Activated T-cell treated with anti-CD3 and anti-CD28 coated beads, Interleukin-2, amount 50 U/mL, for 48 hours (primary cell): ENCODE results near the gene BEAN1.
"Not testable (repeated sequence)": the region's sequence is repeated elsewhere in the genome, so short reads cannot be mapped to it uniquely, and the experiment has no call there.

Source experiments
- DNase-seq, 2 experiments: peaks; one replicate each; pipeline ENCODE4 v3.0.0-alpha.2; 2020

BEAN1 gene

DNA sequence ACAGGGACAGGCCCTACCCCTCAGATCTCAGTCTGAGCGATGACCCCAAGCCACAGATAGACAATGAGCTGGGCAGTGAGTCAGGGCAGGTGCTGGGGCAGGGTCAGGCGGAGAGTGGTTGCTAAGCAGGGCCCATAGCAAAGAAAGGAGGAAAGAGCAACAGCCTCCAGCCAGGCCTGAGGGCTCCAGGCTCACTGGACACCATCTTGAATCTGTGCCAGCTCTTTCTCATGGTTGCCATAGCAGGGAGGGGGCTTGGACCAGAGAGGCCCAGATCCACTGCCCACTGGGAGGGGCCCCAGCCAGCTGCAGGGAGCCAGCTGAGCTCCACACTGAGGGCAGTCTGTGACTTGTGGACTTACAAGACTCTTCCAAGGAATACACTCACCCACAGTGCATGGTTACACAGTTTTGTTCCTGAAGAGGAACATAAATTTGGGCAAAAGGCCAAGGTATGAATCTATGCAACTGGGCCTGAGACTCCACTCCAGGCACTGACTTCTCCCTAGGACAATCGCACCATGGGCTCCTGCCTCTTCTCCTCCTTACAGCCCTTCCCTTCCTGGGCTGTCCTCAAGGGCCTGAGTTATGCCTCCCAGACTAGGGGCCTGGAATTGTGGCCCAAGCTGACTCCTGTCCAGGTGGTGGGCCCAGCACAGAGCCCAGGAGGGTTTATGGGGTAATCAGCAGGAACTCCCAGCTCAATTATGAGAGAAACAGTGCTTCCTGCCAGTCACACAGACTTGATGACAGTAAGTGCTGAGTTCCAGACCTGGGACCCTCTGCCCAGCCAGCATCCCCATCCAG, 59.9 kb downstream of the BEAN1 start:
- peak in 1 of 2 experiments; percentile 17 for DNase-seq

DNA sequence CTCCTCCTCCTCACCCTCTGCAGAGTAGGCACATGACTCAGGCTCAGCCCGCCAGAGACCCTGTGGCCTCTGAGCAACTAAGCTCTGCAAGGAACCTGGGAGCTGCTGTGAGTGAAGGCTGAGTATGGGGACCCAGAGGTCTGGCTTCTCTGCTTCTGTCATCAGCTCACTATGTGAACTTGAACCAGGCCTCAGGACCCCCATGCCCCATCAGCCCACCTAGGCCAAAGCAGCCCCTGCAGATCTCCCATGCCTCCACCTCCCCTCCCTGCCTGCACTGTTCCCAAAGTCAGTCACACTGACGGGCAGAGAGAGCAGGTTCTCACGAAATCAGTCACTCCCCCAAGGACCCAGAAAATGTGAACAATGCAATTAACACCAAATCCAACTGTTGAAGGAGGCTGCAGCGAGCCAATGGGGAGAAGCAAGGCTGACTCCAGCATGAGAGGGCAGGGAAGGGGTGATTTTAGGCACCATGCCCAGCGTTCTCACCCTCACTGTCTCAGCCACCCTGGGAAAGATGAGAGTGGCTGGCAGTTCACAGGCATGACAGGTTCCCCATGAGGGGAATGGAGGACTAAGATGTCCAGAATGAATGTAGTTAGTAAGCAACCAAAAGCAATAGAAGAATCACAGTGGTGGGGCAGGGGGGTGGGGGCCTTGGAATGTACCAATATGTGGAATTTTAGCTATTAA, 60.6 kb downstream of the BEAN1 start:
- peak in 1 of 2 experiments; percentile 8 for DNase-seq

DNA sequence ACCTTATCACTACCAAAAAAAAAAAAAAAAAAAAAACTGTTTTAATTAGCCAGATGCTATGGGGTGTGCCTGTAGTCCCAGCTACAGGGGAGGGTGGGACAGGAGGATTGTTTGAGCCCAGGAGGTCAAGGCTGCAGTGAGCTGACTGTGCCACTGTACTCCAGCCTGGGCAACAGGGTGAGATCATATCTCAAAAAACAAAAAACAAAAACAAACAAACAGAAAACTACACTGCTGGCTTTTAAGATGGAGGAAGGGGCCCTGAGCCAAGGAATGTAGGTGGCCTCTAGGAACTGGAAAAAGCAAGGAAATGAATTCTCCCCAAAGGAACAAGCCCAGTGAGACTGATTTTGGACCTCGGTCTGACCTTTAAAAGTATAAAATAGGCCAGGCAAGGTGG, 61.4 kb downstream of the BEAN1 start:
- DNase-seq, result no peak

DNA sequence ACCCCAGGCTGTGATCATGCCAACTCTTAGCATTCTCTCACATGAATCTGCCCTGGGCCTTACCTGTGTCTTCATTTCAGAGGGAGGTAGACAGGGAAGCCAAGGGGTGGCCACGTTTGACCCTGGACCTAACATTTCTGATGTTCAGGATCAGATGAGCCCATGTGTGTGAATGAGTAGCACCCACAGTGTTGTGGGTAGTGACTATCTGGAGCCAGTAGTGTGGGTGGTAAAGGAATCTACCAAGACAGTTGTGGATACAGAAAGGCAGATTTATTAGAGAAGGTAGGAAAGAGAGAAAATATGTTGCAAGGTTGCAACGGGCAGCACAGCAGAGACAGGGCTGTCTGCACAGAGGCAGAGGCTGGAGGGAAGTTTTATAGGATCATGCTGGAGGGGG, 62.3 kb downstream of the BEAN1 start:
- DNase-seq, result no peak

DNA sequence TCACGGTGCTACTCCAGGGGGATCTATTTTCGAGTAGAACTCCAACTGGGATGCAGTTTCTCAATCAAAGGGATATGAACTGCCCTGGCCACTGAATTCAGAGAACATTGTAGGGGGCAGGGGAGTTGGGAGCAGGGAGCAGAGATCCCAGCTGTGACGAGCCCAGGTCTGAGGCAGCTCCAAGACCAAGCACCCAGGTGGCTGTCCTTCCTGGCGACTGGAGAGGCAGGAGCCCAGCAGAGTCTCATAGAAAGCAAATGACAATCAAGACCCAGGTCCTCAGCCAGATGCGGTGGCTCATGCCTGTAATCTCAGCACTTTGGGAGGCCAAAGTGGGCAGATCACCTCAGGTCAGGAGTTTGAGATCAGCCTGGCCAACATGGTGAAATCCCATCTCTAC, 62.7 kb downstream of the BEAN1 start:
- DNase-seq, result no peak

DNA sequence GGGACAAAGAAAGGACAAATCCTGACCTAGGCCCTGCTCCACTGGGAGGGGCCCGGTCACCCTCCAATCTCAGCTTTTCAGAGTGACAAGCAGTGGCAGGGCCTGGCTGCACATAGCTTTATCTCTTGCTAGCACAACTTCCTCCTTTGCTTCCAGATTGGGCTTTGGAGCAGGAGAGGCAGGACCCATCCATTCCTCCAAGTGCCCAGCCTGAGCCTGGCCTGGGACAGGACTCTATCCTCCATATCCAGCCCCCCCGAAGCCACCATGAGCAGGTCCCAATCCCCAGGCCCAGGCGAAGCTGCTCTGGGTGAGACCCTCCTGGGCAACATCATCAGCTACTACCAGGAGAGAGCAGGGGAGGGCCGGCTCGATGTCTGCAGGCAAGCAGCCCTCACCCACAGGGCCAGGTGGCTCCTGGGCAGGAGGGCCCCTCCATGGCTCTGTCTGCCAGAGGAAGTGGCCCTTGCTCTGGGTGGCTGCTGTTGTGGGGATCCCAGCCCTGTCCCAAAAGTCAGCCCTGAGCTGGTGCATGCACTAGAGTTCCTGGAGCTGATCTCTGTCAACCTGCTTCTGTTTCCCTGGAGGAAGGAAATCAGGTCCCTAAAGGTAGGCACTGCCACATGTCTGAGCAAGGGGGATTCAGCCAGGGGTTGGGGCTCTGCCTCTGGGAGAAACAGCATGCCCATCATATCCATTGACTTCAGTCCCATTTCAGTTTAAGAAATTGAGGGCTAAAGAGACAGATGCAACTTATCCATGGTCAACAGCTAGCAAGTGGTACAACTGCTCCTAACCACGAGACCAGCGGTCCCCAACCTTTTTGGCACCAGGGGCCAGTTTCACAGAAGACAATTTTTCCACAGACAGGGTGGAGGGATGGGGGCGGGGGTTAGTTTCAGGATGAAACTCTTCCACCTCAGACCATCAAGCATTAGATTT, 64.0 kb downstream of the BEAN1 start:
- DNase-seq, result no peak

DNA sequence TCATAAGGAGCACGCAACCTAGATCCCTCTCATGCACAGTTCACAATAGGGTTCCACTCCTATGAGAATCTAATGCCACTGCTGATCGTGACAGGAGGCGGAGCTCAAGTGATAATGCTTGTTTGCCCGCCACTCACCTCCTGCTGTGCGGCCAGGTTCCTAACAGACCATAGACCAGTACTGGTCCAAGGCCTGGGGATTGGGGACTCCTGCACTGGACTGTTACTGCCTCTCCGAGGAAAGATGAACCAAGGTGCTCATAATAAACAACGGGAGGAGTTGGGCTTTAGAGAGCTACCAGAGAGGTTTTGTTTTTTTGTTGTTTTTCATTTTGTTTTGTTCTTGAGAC, 64.6 kb downstream of the BEAN1 start:
- no peak for DNase-seq

DNA sequence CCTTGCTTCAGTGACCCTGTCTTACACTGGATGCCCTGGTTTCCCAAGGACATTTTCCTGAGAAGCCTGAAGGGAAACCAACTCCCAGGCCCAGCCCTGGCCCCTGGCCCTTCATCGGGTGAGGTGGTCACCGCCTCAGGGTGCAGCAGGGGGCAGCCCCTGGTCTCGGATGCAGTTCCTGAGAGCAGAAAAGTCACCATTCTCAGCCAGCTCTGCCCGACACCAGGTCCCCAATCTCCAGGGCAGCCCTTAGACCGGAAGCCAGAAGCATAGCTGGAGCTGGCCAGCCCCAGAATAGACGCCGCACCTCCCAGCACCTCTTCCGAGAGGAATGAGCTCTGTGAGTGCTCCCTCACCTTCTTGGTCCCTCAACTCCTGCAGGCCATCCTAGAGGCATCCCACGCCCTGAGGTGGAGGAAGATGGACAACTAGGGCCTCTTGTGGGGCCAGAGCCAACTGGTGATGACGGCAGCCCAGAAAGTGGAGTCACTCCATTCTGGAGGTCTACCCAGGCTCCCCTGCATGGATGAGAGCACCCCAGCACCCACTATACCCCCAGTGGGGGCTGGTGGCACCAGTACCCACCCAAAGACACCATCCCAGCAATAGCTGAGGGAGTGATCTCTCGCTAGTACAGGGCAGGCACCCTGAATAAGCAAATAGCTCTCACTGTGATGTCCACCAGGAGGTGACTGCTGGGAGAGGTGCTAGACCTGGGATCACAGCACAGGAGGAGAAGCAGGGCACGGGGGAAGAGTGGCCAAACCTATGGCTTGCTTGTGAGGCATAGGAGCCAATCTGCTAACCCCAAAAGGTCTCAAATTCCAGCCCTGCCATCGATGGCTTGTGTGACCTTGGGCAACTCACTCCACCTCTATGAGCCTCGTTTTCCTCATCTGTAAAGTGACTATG, 66.7 kb downstream of the BEAN1 start:
- DNase-seq, result no peak

DNA sequence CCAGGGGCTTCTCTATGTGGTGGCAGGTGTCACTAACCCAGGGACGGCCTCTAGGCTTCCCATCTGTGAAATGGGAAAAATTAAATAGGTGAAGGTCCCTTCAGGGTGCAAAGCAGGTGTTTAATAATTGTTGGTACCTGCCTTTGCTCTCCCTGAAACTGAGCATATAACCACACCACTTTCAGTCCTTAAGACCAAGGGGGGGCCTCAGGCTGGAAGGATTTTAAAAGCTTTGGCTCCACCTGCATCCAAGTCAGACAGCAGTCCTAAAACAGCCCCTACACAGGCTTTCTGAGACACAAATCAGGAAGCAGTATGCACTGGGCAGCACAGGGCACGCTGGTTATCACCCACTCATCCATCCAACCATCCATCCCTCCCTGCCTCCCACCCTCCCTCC, 67.8 kb downstream of the BEAN1 start:
- no peak for DNase-seq

DNA sequence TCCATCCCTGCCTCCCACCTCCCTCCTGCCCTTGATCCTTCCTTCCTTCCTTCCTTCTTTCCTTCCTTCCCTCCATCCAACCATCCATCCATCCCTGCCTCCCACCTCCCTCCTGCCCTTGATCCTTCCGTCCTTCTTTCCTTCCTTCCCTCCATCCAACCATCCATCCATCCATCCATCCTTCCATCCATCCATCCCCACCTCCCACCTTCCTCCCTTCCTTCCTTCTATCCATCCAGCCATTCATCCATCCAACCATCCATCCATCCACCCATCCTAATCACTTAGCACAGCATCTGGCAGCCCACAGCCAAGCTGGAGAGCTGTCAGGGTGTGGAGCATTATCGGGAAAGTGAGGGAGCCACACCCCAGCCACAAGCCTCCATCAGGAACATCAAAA, 68.3 kb downstream of the BEAN1 start:
- DNase-seq, result no peak

DNA sequence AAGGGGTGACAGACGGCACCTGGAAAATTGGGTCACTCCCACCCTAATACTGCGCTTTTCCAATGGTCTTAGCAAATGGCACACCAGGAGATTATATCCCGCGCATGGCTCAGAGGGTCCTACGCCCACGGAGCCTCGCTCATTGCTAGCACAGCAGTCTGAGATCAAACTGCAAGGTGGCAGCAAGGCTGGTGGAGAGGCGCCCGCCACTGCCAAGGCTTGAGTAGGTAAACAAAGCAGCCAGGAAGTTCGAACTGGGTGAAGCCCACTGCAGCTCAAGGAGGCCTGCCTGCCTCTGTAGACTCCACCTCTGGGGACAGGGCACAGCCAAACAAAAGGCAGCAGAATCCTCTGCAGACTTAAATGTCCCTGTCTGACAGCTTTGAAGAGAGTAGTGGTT, 69.1 kb downstream of the BEAN1 start:
- not testable (repeated sequence) for DNase-seq

DNA sequence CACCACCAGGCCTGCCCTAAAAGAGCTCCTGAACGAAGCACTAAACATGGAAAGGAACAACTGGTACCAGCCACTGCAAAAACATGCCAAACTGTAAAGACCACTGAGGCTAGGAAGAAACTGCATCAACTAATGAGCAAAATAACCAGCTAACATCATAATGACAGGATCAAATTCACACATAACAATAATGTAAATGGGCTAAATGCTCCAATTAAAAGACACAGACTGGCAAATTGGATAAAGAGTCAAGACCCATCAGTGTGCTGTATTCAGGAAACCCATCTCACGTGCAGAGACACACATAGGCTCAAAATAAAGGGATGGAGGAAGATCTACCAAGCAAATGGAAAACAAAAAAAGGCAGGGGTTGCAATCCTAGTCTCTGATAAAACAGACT, 70.8 kb downstream of the BEAN1 start:
- not testable (repeated sequence) for DNase-seq

DNA sequence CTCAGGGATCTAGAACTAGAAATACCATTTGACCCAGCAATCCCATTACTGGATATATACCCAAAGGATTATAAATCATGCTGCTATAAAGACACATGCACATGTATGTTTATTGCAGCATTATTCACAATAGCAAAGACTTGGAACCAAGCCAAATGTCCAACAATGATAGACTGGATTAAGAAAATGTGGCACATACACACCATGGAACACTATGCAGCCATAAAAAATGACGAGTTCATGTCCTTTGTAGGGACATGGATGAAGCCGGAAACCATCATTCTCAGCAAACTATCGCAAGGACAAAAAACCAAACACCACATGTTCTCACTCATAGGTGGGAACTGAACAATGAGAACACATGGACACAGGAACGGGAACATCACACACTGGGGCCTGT, 74.5 kb downstream of the BEAN1 start:
- DNase-seq, result not testable (repeated sequence)

DNA sequence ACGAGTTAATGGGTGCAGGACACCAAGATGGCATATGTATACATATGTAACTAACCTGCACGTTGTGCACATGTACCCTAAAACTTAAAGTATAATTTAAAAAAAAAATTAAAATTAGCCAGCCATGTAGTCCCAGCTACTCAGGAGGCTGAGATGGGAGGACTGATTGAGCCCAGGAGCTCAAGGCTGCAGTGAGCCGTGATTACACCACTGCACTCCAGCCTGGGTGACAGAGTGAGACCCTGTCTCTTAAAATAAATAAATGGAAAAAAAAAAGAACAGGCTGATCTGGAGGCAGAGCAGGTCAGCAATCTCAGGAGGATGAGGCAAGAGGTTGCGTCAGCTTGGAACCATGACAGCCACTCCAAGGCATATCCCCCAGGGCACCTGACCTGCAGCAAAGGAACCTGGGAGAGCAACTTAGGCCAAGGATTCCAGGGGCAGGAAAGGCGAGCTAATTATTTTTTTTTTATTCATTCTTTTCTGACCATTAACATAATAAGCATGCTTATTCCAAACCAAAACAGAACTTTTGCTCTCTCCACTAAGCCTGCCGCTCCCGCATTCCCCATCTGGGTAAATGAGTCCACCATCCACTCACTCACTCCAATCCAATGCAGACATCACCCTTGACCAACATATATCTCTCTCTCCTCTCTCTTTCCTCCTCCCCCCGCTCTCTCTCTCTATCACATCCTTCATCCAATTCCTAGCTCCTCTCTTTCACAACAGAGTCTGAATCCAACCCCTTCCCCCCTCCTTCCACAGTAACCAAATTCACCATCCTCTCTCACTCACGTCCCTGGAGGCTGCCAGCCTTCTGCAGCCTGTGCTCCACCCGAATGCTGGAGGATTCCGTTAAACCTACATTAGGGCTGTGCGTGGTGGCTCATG, 75.2 kb downstream of the BEAN1 start:
- no peak for DNase-seq

DNA sequence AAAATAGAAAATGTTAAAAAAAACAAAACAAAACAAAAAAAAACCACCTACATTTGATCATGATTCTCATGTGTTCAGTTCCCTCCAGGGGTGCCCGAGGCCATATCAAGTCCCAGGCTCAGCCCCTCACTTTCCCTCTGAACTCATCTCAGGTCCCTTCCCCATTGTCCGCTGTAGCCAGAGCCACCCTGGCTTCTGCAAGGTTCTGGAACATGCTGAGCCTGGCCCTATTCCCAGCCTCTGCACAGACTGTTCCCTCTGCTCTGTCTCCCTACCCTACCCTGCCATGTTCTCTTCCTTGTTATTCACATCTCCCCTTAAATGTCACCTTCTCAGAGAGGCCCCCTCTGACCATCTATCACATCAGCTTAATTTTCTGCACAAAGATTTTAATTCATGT, 75.9 kb downstream of the BEAN1 start:
- DNase-seq, result no peak

DNA sequence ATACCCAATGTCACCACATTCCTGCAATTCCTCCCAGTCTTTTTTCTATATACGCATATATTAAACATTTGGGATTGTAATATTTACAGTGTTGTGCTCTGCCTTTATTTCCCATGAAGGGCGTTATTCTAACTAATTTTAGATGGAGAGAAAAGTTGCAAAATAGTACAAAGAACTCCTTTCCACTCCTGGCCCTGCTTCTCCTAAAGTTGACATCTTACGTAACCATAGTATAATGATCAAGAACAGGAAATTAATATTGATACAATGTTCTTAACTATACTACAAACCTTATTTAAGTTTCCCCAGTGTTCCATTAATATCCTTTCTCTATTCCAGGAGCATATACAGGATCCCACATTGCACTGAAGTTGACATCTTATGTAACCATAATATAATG, 76.5 kb downstream of the BEAN1 start:
- DNase-seq, result no peak

DNA sequence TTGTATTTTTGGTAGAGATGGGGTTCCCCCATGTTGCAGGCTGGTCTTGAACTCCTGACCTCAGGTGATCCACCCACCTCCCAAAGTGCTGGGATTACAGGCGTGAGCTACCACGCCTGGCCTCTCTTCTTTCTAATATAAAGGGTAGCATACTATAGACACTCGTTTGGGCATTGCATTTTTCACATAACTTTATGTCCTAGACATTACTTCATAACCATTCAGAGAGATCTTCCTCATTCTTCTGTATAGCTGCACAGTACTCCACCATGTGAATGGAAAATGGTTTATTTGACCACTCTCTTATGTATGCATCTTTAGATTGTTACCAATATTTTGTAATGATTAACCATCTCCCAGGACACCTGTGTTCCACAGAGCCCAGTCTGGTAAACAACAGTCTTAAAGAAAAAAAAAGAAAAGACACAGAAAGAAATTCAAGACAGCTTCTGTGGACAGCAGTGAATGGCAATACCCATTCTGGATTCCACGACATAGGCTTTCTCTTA, 80.7 kb downstream of the BEAN1 start:
- no peak for DNase-seq

DNA sequence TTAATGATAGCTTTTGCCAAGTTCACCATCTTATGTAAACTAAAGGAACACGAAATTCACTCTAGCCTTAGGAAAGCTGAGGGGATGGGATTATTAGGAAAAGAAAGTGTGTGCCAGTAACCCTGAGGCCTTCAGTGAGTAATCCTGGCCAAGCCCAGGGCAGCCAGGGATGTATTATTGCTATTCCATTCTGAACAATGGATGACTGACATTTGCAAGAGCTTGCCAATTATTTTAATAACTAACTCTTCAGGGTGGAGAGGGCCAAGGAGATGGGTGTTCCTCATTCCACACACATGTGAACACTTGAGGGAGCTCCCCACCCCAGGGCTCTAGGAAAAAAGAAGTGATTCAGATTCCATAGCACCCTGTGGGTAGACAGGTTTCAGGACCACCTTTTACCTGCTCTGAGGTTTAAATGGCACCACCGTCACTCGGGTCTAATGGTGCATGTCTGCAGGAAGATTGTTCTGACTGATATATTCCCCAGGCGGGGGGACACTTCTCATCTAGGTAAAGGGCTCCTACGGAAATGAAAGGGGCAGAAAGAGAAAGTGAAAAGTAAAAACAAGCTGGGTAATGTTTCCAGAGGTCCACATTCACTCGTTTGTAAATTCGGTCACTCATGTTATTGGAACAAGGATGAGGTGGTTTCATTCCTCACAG, 81.3 kb downstream of the BEAN1 start:
- DNase-seq, result no peak

DNA sequence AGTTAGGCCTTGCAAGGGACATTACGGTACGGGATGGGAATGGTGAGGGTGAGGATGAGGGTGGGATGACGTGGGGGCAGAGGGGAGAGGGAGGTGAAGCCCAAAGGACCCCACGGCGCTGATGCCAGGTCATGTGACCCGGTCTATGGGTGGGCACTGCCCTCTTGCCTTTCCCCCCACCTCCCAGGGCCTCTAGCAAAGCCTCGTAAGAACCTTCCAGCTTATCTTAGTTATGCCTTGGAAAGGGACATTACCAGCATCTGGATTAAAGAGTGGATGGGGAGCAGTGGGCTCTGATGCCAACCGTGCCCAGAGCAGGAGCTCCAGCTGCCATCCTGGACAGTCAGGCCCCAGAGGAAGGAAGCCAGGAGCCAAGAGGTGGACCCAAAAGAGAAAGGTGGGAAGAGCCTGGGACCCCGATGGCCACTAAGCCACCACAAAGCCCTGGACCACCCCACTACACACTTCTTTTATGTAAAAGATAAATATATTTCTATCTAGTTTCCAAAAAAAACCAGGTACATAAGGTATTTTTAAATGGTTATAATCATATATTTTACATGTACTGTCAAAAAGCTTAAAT, 81.9 kb downstream of the BEAN1 start:
- no peak for DNase-seq

DNA sequence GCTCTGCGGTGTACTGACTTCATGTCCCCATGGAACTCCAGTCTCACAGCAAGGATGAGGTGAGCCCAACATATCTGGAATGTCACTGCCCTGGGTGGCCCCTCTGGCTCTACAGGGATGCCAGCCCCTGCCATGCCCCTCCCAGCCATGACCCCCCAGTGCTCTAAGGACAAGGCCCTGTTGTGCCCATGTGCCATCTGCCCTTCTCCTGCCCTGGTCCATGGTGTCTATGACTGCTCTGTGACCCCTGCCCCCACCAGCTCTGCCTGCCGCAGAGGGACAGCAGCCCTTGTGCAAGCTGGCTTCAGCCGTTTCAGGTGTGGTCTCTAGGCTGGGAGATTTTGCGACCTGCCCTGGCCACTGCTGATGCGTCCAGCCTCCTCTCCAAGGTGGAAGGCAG, 82.5 kb downstream of the BEAN1 start:
- DNase-seq, result no peak
